Stimulated activated CD8-positive, alpha-beta memory T cell treated with anti-CD3 and anti-CD28 coated beads, Interleukin-2, amount 100 ng/mL, for 48 hours (primary cell): ENCODE data around the gene KCNQ1OT1.
"Not testable (repeated sequence)": the region's sequence is repeated elsewhere in the genome, so short reads cannot be mapped to it uniquely, and the experiment has no call there.

Source experiments
- DNase-seq, 2 donors: peaks; one replicate each; pipeline ENCODE4 v3.0.0-alpha.2; 2020; ENCODE audit warnings: low read depth in 2 of 2

The KCNQ1OT1 gene

GRCh38 chr11:2652333-2653197 is 47.2 kb downstream of the KCNQ1OT1 start:
- DNase-seq = no peak

- DNase-seq = no peak
Measured at GRCh38 chr11:2651826-2652271, 47.9 kb downstream of the KCNQ1OT1 start.

GRCh38 chr11:2651054-2651617 is 48.7 kb downstream of the KCNQ1OT1 start:
- DNase-seq = no peak

GRCh38 chr11:2650343-2650867 is 49.4 kb downstream of the KCNQ1OT1 start:
- no peak for DNase-seq

GRCh38 chr11:2649848-2650247 is 49.9 kb downstream of the KCNQ1OT1 start:
- no peak for DNase-seq

DNA sequence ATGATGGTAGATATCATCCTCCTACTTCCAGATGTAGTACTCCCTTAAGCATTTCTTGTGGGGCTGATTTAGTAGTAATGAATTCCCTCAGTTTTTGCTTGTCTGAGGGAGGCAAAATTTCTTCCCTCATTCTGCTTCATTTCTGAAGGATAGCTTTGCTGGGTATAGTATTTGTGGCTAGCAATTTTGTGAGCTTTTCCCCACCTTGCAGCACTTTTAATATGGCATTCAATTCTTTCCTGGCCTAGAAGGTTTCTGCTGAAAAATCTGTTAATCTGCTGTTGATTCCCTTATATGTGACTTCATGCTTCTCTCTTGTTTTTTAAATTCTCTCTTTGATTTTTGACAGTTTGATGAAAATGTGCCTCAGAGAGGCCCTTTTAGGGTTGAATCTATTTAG is 50.4 kb downstream of the KCNQ1OT1 start:
- no peak for DNase-seq

- DNase-seq = no peak
Measured at GRCh38 chr11:2647953-2648352, 51.8 kb downstream of the KCNQ1OT1 start.

- no peak for DNase-seq
Measured at GRCh38 chr11:2647167-2647566, 52.6 kb downstream of the KCNQ1OT1 start.

GRCh38 chr11:2645779-2646118 is 54.0 kb downstream of the KCNQ1OT1 start:
- DNase-seq = no peak

- DNase-seq = no peak
Measured at GRCh38 chr11:2644844-2645778, 54.7 kb downstream of the KCNQ1OT1 start.

DNA sequence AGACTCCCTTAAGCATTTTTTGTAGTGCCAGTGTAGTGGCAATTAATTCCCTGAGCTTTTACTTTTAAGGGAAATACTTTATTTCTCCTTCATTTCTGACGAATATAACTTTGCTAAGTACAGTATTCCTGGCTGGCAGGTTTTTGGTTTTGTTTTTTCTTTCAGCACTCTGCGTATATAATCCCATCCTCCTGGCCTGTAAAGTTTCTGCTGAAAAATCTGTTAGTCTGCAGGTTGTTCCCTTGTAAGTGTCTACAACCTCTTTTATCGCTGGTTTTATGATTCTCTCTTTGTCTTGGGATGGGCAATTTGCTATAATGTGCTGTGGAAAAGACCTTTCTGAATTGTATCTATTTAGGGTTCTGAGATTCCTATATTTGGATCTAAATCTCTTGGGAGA is 56.0 kb downstream of the KCNQ1OT1 start:
- no peak for DNase-seq

DNA sequence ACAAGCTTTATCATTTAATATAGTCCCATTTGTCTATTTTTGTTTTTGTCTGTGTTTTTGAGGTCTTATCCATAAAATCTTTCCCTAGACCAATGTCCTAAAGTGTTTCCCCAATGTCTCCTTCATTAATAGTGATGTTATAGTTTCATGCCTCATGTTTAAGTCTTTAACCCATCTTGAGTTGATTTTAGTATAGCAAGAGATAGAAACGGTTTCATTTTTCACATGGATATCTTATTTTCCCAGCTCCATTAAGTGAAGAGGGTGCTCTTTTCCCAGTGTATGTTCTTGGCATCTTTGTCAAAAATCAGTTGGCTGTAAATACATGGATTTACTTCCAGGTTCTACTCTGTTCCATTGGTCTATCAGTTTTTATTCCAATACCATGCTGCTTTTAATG is 58.2 kb downstream of the KCNQ1OT1 start:
- DNase-seq = no peak

DNA sequence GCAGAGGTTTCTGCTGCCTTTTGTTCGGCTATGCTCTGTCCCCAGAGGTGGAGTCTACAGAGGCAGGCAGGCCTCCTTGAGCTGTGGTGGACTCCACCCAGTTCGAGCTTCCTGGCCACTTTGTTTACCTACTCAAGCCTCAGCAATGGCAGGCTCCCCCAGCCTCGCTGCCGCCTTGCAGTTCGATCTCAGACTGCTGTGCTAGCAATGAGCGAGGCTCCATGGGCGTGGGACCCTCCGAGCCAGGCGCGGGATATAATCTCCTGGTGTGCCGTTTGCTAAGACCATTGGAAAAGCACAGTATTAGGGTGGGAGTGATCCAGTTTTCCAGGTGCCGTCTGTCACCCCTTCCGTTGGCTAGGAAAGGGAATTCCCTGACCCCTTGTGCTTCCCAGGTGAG is 60.0 kb downstream of the KCNQ1OT1 start:
- not testable (repeated sequence) for DNase-seq

GRCh38 chr11:2631161-2631560 is 68.6 kb downstream of the KCNQ1OT1 start:
- no peak for DNase-seq

- DNase-seq = no peak
Measured at GRCh38 chr11:2630679-2631078, 69.1 kb downstream of the KCNQ1OT1 start.

GRCh38 chr11:2625183-2625582 is 74.6 kb downstream of the KCNQ1OT1 start:
- DNase-seq = no peak

- DNase-seq = no peak
Measured at GRCh38 chr11:2621894-2622293, 77.9 kb downstream of the KCNQ1OT1 start.

- no peak for DNase-seq
Measured at GRCh38 chr11:2612884-2613571, 86.8 kb downstream of the KCNQ1OT1 start.

DNA sequence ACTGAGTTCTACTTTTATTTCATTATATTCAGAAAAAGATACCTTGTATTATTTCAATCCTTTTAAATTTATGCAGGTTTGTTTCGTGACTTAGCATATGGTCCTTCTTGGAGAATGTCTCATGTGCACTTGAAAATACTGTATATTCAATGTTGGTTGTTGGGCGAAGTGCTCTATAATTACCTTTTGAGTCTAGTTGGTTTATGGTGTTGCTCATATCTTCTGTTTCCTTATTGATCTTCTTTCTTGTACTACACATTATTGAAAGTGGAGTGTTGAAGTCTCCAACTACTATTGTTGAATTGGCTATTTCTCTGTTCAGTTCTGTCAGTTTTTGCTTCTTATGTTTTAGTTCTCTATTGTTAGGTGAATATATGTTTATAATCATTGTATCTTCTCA is 90.4 kb downstream of the KCNQ1OT1 start:
- DNase-seq = no peak

DNA sequence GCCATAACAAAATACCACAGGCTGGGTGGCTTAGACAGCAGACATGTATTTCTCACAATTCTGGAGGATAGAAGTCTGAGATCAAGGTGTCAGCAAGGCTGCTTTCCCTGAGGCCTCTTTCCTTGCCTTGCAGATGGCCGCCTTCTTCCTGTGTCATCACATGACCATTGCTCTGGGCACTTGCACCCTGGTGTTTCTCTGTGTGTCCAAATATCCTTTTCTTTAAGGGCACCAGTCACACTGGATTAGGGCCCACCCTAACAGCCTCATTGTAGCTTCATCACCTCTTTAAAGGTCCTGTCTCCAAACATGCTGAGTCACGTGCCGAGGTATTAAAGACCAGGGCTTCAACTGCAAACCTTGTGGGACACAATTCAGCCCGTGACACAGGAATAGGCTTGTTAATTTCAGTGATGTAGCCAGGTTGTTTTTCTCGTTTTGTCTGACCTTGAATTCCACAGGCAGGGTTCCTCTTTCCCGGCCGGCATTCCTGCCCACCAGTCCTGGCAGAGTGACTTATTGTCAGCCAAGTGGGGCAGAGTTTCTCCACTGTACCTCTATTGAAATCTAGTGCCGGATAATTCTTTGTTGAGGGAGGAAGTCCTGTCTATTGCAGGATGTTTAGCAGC is 100.1 kb downstream of the KCNQ1OT1 start:
- DNase-seq = no peak

- no peak for DNase-seq
Measured at GRCh38 chr11:2595204-2595603, 104.6 kb downstream of the KCNQ1OT1 start.
